Natural killer cell (primary cell): ENCODE measurements around the gene ZNF775. TPM values are rescaled to one million over a fixed set of nuclear protein-coding genes. Genes with fewer than 3 reads are reported as not detected.
A peak's percentile ranks its signal among the peaks of the same experiment; 100 is the strongest.

Experiments used
- ATAC-seq, 3 donors: fragments of 150-1000 bp in 2 of 3; fragments of 200-7000 bp in 1 of 3; cut with Tn5 transposase; 1 replicate in 1 of 3; 2 replicates in 2 of 3; pipeline ENCODE4 v1.10.0; 2021; ENCODE audit warnings: mild to moderate bottlenecking in 2 of 3, moderate library complexity in 2 of 3
- DNase-seq, 2 donors: peaks; one replicate each; pipeline versions ENCODE4 v3.0.0 to v3.0.0-alpha.2; 2013 to 2021; ENCODE audit warnings: mixed read lengths in 1 of 2
- H3K27ac ChIP-seq: one replicate; pipeline ENCODE4 v1.5.1; 2013; ENCODE audit warnings: mild to moderate bottlenecking, low read length
- H3K27me3 ChIP-seq: one replicate; pipeline ENCODE4 v1.6.1; 2013; ENCODE audit warnings: low read length; ENCODE audit not compliant: control insufficient read depth, insufficient read depth
- H3K36me3 ChIP-seq: one replicate; pipeline ENCODE4 v1.6.1; 2013; ENCODE audit warnings: low read length; ENCODE audit not compliant: control insufficient read depth, insufficient read depth
- H3K4me1 ChIP-seq: one replicate; pipeline ENCODE4 v1.6.1; 2013; ENCODE audit warnings: low read length; ENCODE audit not compliant: control insufficient read depth, insufficient read depth
- H3K4me3 ChIP-seq: one replicate; pipeline ENCODE4 v1.5.1; 2013; ENCODE audit warnings: low read length
- H3K9me3 ChIP-seq: one replicate; pipeline ENCODE4 v1.6.1; 2013; ENCODE audit warnings: low read length; ENCODE audit not compliant: control insufficient read depth, insufficient read depth
- H3K27ac Mint-ChIP-seq, 2 donors: one replicate each; pipeline ENCODE4 v1.8.0; 2022; ENCODE audit warnings: mild to moderate bottlenecking in 2 of 2, mixed read lengths in 2 of 2, moderate library complexity in 1 of 2
- H3K27me3 Mint-ChIP-seq, 2 donors: one replicate each; pipeline ENCODE4 v1.8.0; 2022; ENCODE audit warnings: low read depth in 2 of 2, mixed read lengths in 2 of 2
- H3K36me3 Mint-ChIP-seq: one replicate; pipeline ENCODE4 v1.8.0; 2022; ENCODE audit warnings: mixed read lengths
- H3K4me1 Mint-ChIP-seq, 2 donors: one replicate each; pipeline ENCODE4 v1.8.0; 2022; ENCODE audit warnings: mixed read lengths in 2 of 2
- H3K4me3 Mint-ChIP-seq: one replicate; pipeline ENCODE4 v1.8.0; 2022; ENCODE audit warnings: mild to moderate bottlenecking, moderate library complexity, mixed read lengths
- H3K9me3 Mint-ChIP-seq, 2 donors: one replicate each; pipeline ENCODE4 v1.8.0; 2022; ENCODE audit warnings: mixed read lengths in 2 of 2
- CTCF ChIP-seq: fragments of 200-600 bp; IDR thresholded peaks from one replicate; pipeline ENCODE4 v1.8.0; 2022; ENCODE audit warnings: antibody characterized with exemption
- WGBS: methylation state at CpG from one replicate; pipeline ENCODE4 v1.1.7; 2013; ENCODE audit warnings: missing lambda C conversion rate; ENCODE audit not compliant: insufficient coverage; 5-methylcytosine and 5-hydroxymethylcytosine counted together
- intact Hi-C: fragments of 100-400 bp; cut with micrococcal nuclease; formaldehyde crosslinking; loops from one replicate; pipeline ENCODE4 v1.14.2; 2022
- total RNA-seq, 4 donors: library from RNA; stranded (reverse); fragments of 120-200 nt in 1 of 4; gene quantifications; one replicate each; pipeline versions ENCODE4 v1.2.3 to v1.2.4, GENCODE V29; 2013 to 2022

The ZNF775 gene
- total RNA-seq, 3 donors from 2014 or later (not counting 1 experiment from before 2014, with no cell fraction given) = 1.3 to 2.7 (median 1.6) TPM

DNA sequence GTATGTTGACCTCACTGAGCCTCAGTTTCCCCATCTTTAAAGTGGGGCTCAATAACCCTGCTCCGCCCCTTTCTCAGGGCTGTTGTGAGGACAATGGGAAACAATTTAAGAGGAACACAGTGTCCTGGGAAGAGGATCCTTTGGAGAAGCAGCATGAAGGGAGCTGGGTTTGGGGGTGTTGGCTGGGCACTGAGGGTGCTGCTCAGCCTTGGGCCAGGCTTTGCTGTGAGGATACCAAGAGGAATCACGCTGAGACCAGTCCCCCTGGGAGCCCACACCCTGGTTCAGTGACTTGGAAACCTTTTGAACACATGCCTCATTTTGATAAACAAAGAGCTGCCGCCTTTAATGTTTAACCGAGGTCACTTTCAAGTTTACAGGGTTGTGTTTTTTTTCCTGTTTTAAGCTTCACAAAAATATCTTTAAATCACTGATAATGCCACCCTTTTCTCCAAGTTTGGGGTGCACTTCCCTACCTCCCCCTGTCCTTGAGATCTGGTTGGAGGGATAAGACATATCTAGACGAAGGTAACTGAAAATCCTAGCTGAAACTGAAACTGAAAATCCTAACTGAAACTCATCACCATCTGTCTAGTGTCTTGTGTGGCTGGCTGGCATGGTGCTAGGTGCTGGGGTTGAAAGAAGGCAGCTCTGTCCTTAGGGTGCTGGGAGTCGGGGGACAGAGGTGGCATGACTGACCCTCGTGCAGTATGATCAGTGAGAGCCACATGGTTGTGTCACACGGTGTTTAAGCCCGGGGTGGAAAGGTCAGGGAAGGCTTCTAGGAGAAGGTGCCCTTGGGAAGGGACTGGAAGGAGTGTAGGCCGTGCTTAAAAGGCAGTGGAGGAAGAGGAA, 27.7 kb downstream of the ZNF775 start:
- Mint-ChIP-seq H3K36me3 (no peaks in the 10 kb centered on the region), H3K27me3 (no peaks in the 10 kb centered on the region), H3K4me1 (peaks cover 34 to 37% of the 10 kb centered on the region in 2 donors), H3K4me3 (peak overlapping the region; percentile 94), H3K9me3 (no peaks in the 10 kb centered on the region), H3K27ac (peak overlapping the region; percentile 90 to 91)
- Histone ChIP-seq H3K27me3 (no peaks in the 10 kb centered on the region), H3K36me3 (peaks cover 12% of the 10 kb centered on the region), H3K4me3 (peak overlapping the region; percentile 87), H3K27ac (peak overlapping the region; percentile 89), H3K9me3 (no peaks in the 10 kb centered on the region), H3K4me1 (peaks cover 43% of the 10 kb centered on the region)
- no peak for TF ChIP-seq CTCF
- DNase-seq (peak in 1 of 2 donors; percentile 69), ATAC-seq (peak; percentile 42 to 64 (median 44))
- WGBS = 29% methylated on average over 10 of the region's 10 CpGs
- intact Hi-C loops = no loop called here

- H3K9me3 ChIP-seq = no peaks in the 10 kb centered on the region
- Mint-ChIP-seq H3K27me3 (no peaks in the 10 kb centered on the region), H3K9me3 (no peaks in the 10 kb centered on the region), H3K27ac (peak overlapping the region in 1 of 2 donors; percentile 91), H3K4me3 (no peak overlapping the region), H3K4me1 (peaks cover 34 to 37% of the 10 kb centered on the region in 2 donors), H3K36me3 (no peaks in the 10 kb centered on the region)
- H3K4me3 ChIP-seq = no peak overlapping the region
- H3K27me3 ChIP-seq = no peaks in the 10 kb centered on the region
- TF ChIP-seq CTCF = no peak
- WGBS = 94% methylated on average over 91 of the region's 91 CpGs
- intact Hi-C loops = no loop called here
- H3K36me3 ChIP-seq = peaks cover 12% of the 10 kb centered on the region
- H3K4me1 ChIP-seq = peaks cover 43% of the 10 kb centered on the region
- no peak for ATAC-seq
- H3K27ac ChIP-seq = peak overlapping the region; percentile 89
- DNase-seq = no peak
These were observed 28.7 kb downstream of the ZNF775 start for GRCh38 chr7:150407588-150408392.

DNA sequence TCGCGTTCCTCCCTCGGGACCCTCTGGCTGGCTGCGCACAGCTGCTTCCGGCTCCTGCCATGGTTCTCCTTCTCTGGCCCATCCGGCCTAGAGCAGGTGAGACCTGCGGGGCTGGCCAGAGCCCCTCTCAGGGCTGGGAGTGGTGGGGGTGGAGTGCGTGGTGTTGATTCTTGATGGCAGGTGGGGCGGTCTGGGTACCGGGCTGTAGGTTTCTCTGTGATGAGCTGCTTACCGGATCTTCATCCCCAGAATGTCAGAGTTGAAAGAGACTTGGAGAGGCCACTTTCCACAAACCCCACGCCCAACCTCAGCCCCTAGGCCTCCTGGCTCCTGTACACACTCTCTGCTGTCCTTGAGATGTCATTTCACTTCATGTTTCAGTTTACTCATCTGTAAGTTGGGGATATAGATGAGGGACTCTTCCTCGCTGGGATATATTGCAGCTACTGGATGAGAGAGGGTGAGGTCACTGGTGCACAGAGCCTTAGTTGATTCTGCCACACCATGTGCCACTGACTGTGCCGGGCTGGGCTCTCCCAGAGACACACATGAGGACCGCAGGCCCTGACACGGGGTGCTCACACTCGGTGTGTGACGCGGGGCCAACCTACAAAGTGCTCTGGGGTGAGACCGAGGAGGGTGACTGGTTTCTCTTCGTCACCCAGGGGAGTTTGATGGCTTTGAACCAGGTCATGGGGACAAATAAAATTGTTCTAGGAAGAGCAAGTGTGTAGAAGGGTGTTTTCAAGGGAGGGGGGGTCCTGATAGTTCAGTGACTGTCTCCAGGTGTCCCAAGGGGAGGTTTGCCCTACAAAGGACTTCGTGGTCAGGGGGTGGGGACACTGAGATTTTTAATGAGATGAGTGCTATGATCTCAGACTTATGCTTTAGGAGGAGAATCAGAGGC, 29.5 kb downstream of the ZNF775 start:
- DNase-seq (no peak), ATAC-seq (no peak)
- Mint-ChIP-seq H3K27me3 (no peaks in the 10 kb centered on the region), H3K27ac (peak overlapping the region; percentile 75 to 88), H3K36me3 (no peaks in the 10 kb centered on the region), H3K4me1 (peaks cover 34 to 37% of the 10 kb centered on the region in 2 donors), H3K4me3 (peak overlapping the region; percentile 17), H3K9me3 (no peaks in the 10 kb centered on the region)
- peak overlapping the region; percentile 64 for H3K27ac ChIP-seq
- WGBS = 85% methylated on average over 21 of the region's 22 CpGs
- H3K4me3 ChIP-seq = no peak overlapping the region
- H3K9me3 ChIP-seq = no peaks in the 10 kb centered on the region
- intact Hi-C loops = no loop called here
- no peaks in the 10 kb centered on the region for H3K27me3 ChIP-seq
- peaks cover 40% of the 10 kb centered on the region for H3K4me1 ChIP-seq
- TF ChIP-seq CTCF = no peak
- H3K36me3 ChIP-seq = peaks cover 12% of the 10 kb centered on the region
